Right lobe of liver (tissue), 6 donors: Measurements from ENCODE around the gene RAET1G. TPM values are rescaled to one million over a fixed set of nuclear protein-coding genes. Genes with fewer than 3 reads are reported as not detected.
"Not testable (repeated sequence)": the region's sequence is repeated elsewhere in the genome, so short reads cannot be mapped to it uniquely, and the experiment has no call there.

Experiments
- ATAC-seq, 4 donors: fragments of 200-7000 bp; cut with Tn5 transposase; one replicate each; pipeline ENCODE4 v1.9.1; 2020; ENCODE audit warnings: mild to moderate bottlenecking in 4 of 4, moderate library complexity in 4 of 4
- DNase-seq, 3 donors: peaks; one replicate each; pipeline ENCODE4 v3.0.0-alpha.2; 2020
- H3K27ac ChIP-seq, 3 donors: fragments of 200-600 bp; one replicate each; pipeline ENCODE4 v1.8.0; 2022
- H3K27me3 ChIP-seq, 2 donors: fragments of 200-600 bp; one replicate each; pipeline ENCODE4 v1.8.0; 2022
- H3K36me3 ChIP-seq, 4 donors: fragments of 200-600 bp; sonication (generic) in 1 of 4; one replicate each; pipeline versions ENCODE4 v1.5.1 to v1.8.0; 2017 to 2022; ENCODE audit warnings: control low read depth in 1 of 4
- H3K4me1 ChIP-seq, 4 donors: fragments of 200-600 bp; sonication (generic) in 1 of 4; one replicate each; pipeline versions ENCODE4 v1.5.1 to v1.8.0; 2017 to 2022; ENCODE audit warnings: control low read depth in 1 of 4
- H3K4me3 ChIP-seq, 3 donors: fragments of 200-600 bp; one replicate each; pipeline ENCODE4 v1.8.0; 2022
- H3K9me3 ChIP-seq, 4 donors: fragments of 200-600 bp; sonication (generic) in 1 of 4; one replicate each; pipeline versions ENCODE4 v1.5.1 to v1.8.0; 2017 to 2022; ENCODE audit warnings: control low read depth in 1 of 4
- POLR2A ChIP-seq: fragments of 450-650 bp; IDR thresholded peaks from one replicate; pipeline ENCODE4 v1.6.1; 2017; ENCODE audit warnings: antibody characterized with exemption, mild to moderate bottlenecking
- WGBS: methylation state at CpG from one replicate; pipeline ENCODE4 v1.1.6; 2018; ENCODE audit warnings: low coverage, low lambda C conversion rate; ENCODE audit not compliant: insufficient coverage; ENCODE audit errors: missing lambda C conversion rate; 5-methylcytosine and 5-hydroxymethylcytosine counted together
- intact Hi-C, 2 donors: fragments of 100-400 bp; cut with DNase I; formaldehyde crosslinking; loops; one replicate each; pipeline versions ENCODE4 v1.11.2 to v1.14.1; 2022
- total RNA-seq, 6 experiments: library from RNA; depleted of rRNA in 2 of 6; stranded (reverse); fragments of >200 nt in 2 of 6; fragmentation: NEBNext Ultra II Directional in 3 of 6; extraction: Animal tissue kit (Norgen Biotek cat#: 25700) in 3 of 6; gene quantifications; one replicate each; pipeline versions ENCODE4 v1.1.0 to v1.2.4, GENCODE V29; 2016 to 2023
- TF ChIP-seq, protein P1 (sequence below), 4 donors: fragments of 200-600 bp in 3 of 4; fragments of 450-650 bp in 1 of 4; IDR thresholded peaks; one replicate each; pipeline versions ENCODE4 v1.5.1 to v1.8.0; 2016 to 2022; ENCODE audit warnings: antibody characterized with exemption in 4 of 4, mild to moderate bottlenecking in 2 of 4
- donor health status: DM: no; HTN: yes; CAD: no.
- donor health status: DM: no; HTN: no; CAD: no.
- donor health status: DM: no; HTN: no; CAD: no.
- donor health status: DM: no; HTN: yes; CAD: no.
- donor health status: DM: no; HTN: yes; CAD: no.

Gene RAET1G
- total RNA-seq, 6 experiments from 2014 or later: not detected

DNA sequence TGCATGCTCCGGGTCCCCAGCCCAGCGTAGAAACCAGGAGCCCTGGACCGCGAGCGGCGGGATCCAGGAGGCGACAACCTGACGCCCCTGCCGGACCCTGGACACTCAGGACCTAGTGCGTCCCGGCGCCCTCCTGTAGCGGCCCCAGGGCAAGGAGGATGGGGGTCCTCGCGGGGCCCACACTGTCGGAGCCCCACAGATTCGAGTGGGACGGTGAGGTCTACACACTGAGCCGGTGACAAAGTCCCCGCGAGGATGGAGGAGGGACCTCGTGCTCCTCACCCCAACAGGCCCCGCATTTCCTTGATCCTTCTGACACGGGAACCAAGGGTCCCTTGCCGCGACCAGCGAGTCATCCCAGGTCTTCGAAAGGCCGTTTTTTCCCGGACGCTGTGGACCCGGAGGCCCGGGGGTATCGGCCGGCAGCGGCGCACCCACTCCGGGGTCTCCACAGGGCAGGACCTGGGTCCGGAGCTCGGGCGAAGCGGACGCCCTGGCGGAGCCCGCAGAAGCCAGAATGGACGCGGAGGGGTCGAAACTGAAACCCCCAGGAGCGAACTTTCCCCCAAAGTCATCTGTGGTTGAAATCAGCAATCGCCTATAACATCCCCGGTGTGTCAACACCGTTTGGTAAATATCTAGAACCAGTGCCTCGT is 31.5 kb upstream of the RAET1G start:
- DNase-seq, H3K36me3 ChIP-seq, H3K27ac ChIP-seq, H3K4me1 ChIP-seq, H3K9me3 ChIP-seq, intact Hi-C loops, H3K4me3 ChIP-seq: not testable (repeated sequence)
- ATAC-seq: peak in 3 of 4 donors; percentile 12 to 35 (median 17)
- peaks cover 0 to 20% of the 10 kb centered on the region in 2 donors for H3K27me3 ChIP-seq
- 8% methylated on average over 11 of the region's 53 CpGs for WGBS

DNA sequence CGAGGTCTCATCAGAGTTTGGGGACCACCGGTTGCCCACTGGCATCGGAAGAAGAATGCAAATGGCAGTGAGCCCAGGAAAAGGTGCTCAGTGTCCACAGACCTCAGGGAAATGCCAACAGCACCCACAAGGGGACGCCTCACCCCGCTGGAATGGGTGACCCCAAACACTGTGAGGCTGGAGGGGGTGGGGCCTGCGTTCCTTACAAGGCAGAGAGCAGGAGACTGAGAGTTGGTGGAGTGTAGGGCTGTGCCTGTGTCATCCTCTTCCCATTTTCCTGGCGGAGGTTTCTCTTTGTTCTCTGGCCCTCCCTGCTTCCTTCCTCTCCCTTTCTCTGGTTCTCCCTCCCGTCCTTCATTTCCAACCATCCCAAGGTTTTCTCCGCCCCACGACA is 31.0 kb upstream of the RAET1G start:
- 8% methylated on average over 3 of the region's 10 CpGs for WGBS
- intact Hi-C loops, DNase-seq, H3K4me3 ChIP-seq, H3K9me3 ChIP-seq, H3K4me1 ChIP-seq, H3K36me3 ChIP-seq, H3K27ac ChIP-seq: not testable (repeated sequence)
- ATAC-seq: peak; percentile 57 to 79 (median 70)
- H3K27me3 ChIP-seq: peaks cover 0 to 20% of the 10 kb centered on the region in 2 donors

DNA sequence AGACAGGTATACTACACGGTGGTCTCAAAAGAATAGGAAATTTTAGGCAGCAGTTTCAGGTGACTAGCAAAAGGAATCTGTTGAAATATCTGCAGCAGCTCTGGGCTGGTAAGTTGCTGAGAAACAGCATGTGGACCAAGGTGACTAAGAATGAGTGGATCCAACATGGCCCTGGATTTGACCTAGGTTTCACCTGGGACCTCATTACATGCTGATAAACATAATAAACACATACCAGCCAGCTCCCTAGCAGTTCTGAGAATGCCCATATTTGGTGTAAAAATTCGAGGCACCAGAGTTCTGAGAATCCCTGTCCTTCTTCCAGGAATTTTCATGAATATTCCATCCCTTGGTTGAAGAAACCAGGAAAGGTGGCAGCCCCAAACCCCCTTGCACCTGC is 30.5 kb upstream of the RAET1G start:
- intact Hi-C loops, H3K4me1 ChIP-seq, DNase-seq, H3K9me3 ChIP-seq, H3K36me3 ChIP-seq, H3K27ac ChIP-seq, H3K4me3 ChIP-seq, ATAC-seq: not testable (repeated sequence)
- peaks cover 0 to 20% of the 10 kb centered on the region in 2 donors for H3K27me3 ChIP-seq
- WGBS: 18% methylated on average over 2 of the region's 2 CpGs

DNA sequence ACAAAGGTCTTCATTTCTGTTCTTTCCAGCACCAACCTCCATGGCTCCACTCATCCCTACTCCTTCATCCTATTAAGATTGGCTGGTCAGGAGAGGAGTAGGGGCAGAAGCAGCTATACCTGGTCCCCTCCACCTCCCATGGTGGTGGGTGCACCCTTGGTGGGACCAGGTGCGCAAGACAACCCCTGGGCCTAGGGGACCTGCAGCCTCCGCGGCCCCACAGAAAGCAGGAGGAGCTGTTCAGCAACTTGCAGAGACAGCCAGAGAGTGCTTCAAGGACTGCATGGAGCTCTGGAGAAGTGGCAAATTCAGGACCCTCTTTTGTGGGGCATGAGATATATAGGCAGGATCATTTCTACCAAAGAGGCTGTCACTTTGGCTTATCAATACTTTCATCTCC is 28.7 kb upstream of the RAET1G start:
- Histone ChIP-seq H3K27me3 (peaks cover 0 to 20% of the 10 kb centered on the region in 2 donors), H3K9me3 (no peaks in the 10 kb centered on the region), H3K27ac (no peak overlapping the region), H3K4me1 (no peaks in the 10 kb centered on the region), H3K36me3 (no peaks in the 10 kb centered on the region), H3K4me3 (no peak overlapping the region)
- 90% methylated on average over 2 of the region's 3 CpGs for WGBS
- no peak for ATAC-seq
- DNase-seq: no peak
- TF ChIP-seq, protein P1, sequence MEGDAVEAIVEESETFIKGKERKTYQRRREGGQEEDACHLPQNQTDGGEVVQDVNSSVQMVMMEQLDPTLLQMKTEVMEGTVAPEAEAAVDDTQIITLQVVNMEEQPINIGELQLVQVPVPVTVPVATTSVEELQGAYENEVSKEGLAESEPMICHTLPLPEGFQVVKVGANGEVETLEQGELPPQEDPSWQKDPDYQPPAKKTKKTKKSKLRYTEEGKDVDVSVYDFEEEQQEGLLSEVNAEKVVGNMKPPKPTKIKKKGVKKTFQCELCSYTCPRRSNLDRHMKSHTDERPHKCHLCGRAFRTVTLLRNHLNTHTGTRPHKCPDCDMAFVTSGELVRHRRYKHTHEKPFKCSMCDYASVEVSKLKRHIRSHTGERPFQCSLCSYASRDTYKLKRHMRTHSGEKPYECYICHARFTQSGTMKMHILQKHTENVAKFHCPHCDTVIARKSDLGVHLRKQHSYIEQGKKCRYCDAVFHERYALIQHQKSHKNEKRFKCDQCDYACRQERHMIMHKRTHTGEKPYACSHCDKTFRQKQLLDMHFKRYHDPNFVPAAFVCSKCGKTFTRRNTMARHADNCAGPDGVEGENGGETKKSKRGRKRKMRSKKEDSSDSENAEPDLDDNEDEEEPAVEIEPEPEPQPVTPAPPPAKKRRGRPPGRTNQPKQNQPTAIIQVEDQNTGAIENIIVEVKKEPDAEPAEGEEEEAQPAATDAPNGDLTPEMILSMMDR (IDR thresholded peaks at IDR 0.05): no peak
- TF ChIP-seq POLR2A: no peak
- intact Hi-C loops: no loop called here

DNA sequence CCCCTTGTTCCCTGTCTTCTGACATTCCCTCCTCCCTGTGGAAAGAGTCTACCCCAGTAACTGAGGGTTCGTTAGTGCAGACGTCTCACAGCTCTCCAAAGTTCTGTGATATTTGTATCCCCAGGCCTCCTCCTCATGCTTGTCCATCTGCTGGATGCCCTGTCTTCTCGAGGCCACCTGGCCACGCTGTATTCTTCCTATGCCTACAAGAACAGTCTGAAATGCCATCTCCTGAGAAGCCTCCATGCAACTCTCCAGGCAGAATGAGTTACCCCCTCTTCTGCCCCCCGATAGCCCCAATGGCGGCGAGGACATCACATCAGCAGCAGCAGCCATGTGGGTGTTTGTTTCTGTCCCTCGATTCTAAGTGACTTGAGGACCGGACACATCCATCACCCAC is 28.2 kb upstream of the RAET1G start:
- no peak for ATAC-seq
- H3K4me1 ChIP-seq: no peaks in the 10 kb centered on the region
- H3K36me3 ChIP-seq: no peaks in the 10 kb centered on the region
- H3K27me3 ChIP-seq: peaks cover 0 to 20% of the 10 kb centered on the region in 2 donors
- H3K9me3 ChIP-seq: no peaks in the 10 kb centered on the region
- no peak overlapping the region for H3K4me3 ChIP-seq
- 83% methylated on average over 7 of the region's 9 CpGs for WGBS
- TF ChIP-seq, protein P1 (IDR thresholded peaks at IDR 0.05): no peak
- TF ChIP-seq POLR2A: no peak
- no peak for DNase-seq
- intact Hi-C loops: no loop called here
- no peak overlapping the region for H3K27ac ChIP-seq

DNA sequence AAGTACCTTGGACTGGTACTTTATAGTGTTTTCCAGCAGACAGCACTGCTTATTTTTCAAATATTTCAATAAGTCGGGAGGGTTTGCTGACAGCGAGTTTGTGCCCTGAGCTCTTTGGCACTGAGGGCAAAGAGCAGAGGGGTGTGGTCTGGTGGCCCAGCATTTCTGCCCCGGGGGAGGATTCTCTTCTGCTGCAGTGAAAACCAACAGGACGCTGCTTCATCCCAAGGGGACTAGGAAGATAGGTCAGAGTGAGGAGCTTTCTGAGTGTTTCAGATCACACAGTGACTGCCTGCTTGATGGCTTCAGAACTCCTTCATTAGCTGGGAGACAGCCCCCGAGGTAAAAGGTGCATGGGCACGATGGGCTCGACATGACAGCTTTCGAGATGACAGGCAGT is 27.5 kb upstream of the RAET1G start:
- no peak for TF ChIP-seq POLR2A
- TF ChIP-seq, protein P1 (IDR thresholded peaks at IDR 0.05): no peak
- intact Hi-C loops: no loop called here
- H3K4me1 ChIP-seq: no peaks in the 10 kb centered on the region
- 13% methylated on average over 4 of the region's 8 CpGs for WGBS
- no peaks in the 10 kb centered on the region for H3K36me3 ChIP-seq
- H3K4me3 ChIP-seq: no peak overlapping the region
- peaks cover 0 to 20% of the 10 kb centered on the region in 2 donors for H3K27me3 ChIP-seq
- H3K9me3 ChIP-seq: no peaks in the 10 kb centered on the region
- no peak overlapping the region for H3K27ac ChIP-seq
- DNase-seq (peak in 1 of 3 donors; percentile 61), ATAC-seq (peak; percentile 68 to 80 (median 72))
